HG02840 (cell line): ENCODE data around the gene ATPAF1.

Source experiments
- ATAC-seq: cut with Tn5 transposase; IDR thresholded peaks from one replicate; pipeline ENCODE4 v1.9.1; 2021; ENCODE audit warnings: mild to moderate bottlenecking, moderate library complexity, moderate number of reproducible peaks; ENCODE audit not compliant: unreplicated experiment, low FRiP score

ATPAF1 gene

GRCh38 chr1:46617108-46617800 is 50.9 kb downstream of the ATPAF1 start:
- no peak for ATAC-seq

DNA sequence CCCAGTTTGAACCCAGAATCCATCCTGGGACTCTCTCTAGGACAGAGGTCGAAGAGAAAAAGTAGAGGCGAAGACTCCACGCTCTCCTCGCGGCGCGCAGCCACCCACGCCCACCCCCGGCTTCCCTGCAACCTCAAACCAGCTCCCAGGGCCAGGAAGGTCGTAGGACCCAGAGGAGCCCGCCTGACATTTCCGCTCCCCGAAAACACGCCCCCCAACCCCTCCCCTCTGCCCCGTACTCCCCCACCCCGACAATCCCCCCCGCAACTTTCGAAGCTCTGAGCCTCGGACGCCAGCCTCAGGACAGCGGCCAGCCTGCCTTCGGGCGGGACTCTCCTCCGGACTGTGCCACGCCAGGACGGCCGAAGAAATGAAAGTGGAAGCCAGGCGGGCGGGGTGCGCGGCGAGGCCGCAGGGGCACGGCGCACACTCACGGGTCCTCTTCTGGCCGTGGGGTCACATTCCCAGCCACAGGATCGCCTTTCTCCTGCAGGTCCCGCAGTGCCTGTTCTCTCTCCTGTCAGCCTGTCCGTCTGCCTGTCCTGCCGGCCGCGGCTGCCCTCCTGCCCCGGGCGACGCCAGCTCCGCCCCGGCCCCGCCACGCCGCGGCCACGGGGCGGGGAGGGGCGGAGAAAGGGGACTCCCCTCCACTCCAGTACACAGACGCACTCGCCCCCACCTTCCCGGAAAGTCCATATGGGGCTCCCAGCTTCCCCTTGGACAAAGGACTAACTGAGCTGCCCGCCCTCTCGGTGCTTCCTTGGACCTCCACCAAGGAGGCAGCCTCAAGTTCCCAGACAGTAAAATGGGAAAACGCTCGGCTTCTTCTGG is 51.7 kb downstream of the ATPAF1 start, which contains the start of gene MOB3C:
Gene MOB3C, minus strand, starts transcription at position 535 of the 831 bp plus-strand sequence. CDS start 3,490 bp downstream, outside the sequence.
- ATAC-seq, result no peak

GRCh38 chr1:46615735-46616134 is 52.4 kb downstream of the ATPAF1 start:
- no peak for ATAC-seq

- ATAC-seq, result no peak
These were observed 53.1 kb downstream of the ATPAF1 start for GRCh38 chr1:46615088-46615487.

GRCh38 chr1:46614604-46614984 is 53.6 kb downstream of the ATPAF1 start:
- ATAC-seq, result no peak

- ATAC-seq, result peak; percentile 60
These were observed 54.2 kb downstream of the ATPAF1 start for GRCh38 chr1:46613661-46614603.

DNA sequence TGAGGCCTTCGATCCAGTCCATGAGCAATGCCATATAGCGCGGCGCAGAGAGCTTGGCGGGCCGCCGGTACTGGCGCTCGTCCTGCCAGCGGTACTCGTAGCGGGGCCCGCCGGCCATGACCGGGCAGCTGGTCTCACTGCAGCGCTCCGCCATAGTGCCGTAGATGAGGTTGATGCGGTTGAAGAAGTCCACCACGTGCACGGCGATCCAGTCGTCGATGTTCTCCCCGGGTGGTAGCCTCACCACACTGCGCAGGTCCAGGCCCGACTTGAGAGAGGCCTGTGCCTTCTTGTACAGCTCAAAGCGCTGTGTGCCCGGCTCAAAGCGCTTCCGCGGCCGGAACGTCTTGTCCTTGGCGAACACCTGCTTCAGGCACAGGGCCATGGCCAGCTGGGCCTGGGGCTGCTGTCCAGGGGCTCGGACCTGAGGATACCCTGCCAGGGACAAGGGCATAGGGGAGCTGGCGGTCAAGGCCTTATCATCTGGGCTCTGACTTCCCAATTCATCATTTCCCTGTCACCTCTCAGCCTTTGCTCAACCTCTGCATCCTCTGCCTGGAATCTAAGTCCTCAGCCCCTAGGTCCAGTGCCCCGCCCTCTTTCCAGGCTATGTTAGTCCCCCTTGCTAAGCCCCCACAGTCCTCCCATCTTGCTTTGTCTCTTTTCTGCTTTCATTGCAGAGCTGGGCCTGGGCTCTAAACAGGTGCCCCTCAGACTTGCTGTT is 55.1 kb downstream of the ATPAF1 start:
- ATAC-seq, result no peak

DNA sequence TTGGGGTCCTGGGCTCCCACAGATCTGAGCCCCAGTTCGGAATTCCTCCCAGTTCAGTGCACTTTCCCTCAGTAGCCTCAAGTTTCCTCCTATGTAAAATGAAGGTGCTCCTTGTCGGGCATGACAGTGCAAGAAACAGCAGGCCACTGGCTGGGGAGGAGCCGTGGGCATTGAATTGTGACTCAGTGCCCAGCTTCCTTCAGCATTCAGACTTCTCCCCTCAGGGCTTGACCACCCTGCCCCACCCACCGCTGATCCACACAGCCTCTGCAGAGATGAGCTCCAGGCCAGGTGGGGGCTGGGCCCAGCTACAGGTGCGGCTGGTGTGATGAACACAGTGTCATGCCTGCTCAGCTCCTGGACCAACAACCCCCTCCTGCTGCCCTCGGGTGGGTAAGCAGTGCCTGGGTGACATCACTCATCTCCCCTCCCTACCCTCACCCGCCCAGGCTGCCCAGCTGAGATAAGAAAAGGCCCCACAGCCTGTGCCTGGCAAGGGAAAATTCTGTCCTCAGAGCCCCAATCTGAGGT is 56.4 kb downstream of the ATPAF1 start:
- no peak for ATAC-seq

DNA sequence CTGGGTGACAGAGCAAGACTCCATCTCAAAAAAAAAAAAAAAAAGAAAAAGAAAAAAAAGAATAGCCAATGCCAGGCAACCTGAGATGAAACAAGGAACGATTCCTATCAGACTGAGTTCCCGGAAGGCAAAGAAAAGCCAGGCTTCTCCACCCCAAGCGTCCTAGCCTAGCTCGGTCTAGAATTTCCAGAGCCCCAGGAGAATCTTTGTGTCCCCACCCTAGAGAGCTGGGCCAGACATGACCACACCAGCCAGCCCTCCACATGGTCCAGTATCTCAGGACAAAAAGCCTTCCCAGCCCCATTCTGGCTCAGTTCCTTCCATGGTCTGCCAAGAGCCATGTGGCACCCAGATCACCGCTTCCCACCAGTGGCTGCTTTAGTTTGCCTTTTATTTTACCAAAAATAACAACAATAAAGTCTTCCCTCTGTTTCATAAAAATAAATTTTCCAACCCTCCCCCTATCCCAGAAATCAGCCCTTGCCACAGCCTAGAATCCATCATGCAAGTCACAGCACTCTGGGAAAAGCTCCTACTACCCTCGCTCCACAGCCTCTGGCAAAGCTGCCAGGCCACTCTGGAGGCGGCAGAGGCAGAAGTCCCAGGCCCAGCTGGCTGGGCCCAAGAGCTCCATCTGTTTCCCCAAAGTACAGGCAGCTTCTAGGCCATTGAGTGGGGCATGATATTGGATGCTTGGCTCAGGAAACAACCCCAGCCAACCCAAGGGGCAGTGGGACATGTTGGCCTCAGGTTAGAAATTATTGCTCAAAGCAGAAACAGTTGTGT is 60.6 kb downstream of the ATPAF1 start:
- no peak for ATAC-seq

DNA sequence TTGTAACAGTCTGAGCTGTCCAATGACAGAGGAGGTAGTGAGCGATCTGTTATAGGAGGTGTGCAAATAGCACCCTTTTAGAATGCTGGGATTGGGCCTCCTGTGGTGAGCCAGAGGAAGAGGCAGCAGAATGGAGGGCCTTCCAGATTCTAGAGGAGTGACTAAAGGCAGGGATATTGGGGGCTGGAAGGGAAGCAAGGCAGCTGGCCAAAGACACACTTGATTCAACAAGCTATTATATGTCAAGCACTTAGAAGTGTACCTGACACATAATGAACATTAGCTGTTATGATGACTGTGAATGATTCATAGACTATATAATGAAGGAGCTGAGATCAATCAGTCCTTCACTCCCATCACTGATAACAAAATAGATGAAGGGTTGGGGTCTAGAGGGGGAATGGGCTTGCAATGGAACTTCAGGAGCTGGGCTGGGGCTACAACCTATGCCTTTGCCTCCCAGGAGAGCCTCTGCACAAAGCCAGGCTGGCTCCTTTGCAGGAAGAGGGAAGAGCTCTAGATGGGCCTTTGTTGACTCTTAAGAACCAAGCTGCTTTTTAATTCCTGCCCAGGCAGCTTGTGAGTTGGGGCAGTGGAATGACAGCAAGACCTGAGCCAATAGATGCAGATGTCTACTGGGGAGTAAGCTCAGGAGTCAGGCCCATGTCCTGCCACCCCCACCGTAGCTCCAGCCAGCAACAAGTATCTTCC is 61.8 kb downstream of the ATPAF1 start:
- no peak for ATAC-seq

- no peak for ATAC-seq
These were observed 62.9 kb downstream of the ATPAF1 start for GRCh38 chr1:46605232-46605631.

GRCh38 chr1:46603858-46604549 is 64.2 kb downstream of the ATPAF1 start, which contains the start of gene MKNK1:
TSS of gene MKNK1 (minus strand) at chr1:46604268. CDS start at chr1:46583327, 20,941 bp downstream.
- ATAC-seq, result peak; percentile 89

GRCh38 chr1:46603481-46603857 is 64.7 kb downstream of the ATPAF1 start:
- ATAC-seq, result no peak

DNA sequence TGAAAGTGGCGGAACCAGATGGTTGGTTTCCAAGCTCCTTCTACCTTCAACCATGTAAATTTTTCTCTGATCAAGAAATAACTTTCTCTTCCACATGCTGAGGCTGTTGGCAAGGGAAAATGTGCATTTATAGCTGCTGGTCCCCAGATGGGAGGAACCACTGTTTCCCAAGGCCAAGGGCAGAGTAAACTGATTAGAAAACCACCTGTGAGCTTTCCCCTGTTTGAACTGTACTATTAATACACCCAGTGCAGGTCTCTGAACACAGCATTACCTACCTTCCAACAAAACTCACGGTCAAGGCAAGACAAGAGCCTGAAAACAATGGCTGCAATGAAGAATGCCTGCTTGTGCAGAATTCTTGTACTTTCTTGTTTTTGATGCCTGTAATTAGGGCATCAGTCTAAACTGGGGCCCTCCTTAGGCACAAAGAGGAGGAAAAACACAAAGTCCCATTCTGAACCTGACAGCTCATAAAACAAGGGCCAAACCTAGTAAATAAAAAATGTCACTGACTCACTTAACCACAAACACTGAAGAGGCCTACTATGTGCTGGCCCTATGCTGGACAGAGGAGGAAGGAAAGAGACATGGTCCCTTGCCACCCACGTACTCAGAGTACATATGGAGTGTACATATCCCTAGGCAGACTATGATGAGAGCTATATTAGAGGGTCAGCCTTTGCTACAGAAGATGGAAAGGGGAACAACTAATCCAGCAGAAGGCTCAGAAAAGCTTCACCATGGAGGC is 66.7 kb downstream of the ATPAF1 start:
- ATAC-seq, result no peak

DNA sequence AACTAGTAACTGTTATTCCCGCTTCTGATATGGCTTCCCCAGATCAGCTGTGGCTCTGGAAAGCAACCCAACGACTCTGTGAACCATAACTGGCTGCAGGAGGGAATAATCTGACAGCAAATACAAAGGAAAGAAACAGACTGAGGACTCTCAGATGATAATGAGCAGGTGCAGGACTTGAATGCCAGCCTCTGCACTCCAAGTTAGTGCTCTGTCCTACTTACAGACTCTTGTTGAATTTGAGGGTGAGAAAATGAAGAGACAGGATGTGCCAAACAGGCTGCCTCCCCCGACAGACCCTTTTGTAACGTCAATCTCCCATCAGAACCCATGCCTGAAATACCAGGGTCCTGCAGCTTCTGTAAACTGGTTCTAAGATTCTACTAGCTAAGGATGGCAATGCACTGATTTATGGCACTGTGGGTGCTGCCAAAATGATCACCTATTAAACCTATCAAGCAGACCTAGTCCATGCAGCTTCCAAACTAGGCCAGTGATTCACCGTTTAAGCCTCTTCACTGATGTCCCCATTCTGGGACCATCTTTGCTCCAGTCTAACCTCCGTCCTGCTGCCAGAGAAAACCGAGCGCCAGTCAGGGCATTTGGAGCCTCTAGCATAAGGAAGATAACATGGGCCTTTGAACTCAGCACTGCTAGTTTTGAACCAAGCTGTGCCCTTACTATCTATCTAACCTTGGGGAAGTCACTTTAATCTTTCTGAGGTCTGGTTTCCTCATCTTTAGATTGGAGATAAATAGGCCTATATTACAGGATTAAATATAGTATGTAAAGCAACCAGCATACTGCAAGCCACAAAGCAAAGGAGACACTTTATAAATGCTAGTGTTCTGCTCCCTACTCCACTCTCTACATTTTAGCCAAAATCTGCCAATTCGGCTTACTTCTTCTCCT is 68.8 kb downstream of the ATPAF1 start:
- ATAC-seq, result no peak

- ATAC-seq, result no peak
These were observed 71.3 kb downstream of the ATPAF1 start for GRCh38 chr1:46596846-46597245.
